T-helper 9 cell (primary cell): ENCODE data around the gene LACRT.

Source experiments
- DNase-seq: peaks from one replicate; pipeline ENCODE4 v3.0.0-alpha.2; 2020

The LACRT gene

DNA sequence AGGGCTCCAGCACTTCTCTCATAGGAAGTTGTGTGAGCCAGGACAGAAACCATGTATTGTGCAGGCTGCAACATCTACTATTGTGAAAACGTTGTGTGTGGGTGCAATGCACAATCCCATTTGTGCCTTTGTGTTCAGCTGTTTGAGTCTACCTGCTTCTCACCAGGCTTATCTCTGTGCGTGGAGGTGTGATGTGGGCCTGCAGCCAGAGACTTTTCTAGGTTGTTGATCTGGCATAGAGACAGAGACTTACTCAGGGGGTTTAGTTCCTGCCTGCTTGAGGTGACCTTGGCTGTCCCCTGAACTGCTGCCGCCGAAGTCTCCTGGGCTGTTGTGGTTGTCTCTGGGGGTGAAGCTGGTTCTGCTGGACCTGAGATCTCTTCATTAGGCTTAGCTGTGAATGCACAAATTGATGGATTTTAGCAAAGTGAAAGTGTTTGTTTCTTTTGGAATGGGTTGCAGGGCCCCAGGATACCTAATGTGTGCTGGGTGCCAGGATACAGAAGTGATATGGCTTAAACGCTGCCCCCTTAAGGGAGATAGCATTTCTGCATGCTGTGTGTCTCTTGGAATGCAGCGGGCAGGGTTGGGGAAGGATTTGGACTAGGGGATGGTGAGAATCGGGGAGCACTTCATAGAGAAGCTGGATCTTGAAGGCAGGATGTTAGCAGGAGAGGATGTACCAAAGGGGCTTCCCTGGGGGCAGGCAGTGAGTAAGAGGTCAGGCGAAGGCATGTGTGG lies 2.5 kb downstream of the LACRT start:
- DNase-seq, result no peak

DNA sequence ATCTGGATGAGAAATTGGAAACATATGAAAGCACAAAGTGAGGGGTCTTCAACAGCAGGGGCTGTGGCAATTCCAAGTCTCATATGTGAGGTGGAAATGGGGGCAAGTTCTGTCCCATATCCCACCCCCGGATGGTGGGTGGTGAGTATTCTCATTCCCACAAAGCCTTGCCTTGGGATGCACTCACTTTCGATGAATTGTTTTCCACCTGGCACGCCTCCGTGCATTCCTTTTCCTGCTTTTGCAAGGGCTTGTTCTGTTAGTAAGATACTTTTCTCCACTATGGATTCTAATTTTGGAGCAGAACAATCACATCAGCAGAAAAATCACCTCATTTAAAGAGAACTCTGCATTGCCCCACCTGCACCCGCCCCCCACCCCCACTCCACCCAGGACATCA lies 3.1 kb downstream of the LACRT start:
- no peak for DNase-seq

DNA sequence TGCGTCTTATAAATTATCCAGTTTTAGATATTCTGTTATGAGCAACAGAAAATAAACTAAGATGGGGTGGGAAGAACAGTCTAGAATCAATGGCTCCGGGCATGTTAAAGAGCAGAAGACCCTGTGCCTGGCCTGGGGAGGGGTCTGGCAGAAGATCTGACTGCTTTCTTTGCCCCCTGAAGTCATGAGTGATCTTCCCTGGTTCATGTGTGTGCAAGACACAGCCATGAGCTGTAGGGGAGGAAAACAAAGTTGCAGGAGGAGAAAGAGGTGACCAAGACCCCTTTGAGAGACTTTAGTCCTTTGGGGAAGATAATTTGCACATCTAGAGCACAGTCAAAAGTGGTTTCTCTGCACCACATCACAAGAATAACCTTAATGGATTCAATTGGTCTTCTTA lies 4.8 kb downstream of the LACRT start:
- no peak for DNase-seq

DNA sequence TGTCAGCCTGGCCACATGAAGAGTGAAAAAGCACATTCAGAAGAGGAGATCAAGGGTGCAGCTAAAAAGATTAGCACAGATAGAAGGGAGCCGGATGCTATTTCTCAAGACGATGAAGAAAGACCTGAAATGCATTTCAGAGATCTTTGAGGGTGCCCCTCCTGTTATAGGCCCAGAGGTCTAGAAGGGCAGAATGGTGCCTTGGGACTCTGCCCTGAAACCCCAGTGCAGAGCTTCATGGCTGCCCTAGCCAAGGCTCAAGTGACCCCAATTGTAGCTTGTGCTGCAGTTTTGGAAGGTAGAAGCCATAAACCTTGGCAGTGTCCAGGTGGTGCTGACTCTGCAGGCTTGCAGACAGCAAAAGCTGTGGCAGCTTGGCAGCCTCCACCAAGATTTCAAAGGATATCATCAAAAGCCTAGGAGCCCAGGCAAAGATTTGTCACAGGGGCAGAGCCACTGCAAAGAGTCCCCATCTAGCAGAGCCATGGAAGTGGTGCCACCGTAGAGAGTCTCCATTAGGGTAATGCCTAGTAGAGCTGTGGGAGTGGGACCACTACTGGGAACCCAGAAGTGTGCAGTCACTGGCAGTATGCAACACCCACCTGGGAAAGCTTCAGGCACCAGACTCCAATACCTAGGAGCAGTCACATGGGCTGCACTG lies 6.4 kb downstream of the LACRT start:
- DNase-seq, result no peak

DNA sequence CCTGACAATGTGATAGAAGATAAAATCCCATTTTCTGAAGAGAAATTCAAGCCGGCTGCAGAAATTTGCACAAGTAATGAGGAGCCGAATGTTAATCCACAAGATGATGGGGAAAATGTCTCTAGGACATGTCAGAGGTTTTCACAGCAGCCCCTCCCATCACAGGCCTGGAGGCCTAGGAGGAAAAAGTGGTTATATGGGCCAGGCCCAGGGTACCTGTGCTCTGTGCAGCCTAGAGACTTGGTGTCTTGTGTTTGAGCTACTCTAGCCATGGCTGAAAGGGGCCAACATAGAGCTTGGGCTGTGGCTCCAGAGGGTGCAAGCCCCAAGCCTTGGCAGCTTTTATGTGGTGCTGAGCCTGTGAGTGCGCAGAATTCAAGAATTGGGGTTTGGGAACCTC lies 7.4 kb downstream of the LACRT start:
- no peak for DNase-seq

DNA sequence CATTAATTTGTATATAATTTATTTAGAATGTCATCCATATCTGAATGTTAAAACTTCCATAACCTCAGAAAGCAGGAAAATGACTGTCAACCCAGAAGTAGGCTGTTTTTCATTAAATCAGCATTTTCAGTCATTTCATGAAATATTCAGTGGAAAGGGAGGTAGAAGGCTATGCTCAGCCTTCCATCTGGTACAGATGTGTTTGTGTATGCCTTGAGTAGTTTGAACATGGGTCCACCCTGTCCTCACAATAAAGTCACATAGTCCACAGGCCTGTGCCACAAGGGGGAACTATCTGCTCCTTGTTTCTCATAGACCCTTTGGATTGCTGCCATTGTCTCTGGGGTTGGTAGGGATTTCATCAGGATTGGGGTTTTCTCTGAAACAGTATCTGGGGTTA lies 9.1 kb downstream of the LACRT start:
- no peak for DNase-seq

DNA sequence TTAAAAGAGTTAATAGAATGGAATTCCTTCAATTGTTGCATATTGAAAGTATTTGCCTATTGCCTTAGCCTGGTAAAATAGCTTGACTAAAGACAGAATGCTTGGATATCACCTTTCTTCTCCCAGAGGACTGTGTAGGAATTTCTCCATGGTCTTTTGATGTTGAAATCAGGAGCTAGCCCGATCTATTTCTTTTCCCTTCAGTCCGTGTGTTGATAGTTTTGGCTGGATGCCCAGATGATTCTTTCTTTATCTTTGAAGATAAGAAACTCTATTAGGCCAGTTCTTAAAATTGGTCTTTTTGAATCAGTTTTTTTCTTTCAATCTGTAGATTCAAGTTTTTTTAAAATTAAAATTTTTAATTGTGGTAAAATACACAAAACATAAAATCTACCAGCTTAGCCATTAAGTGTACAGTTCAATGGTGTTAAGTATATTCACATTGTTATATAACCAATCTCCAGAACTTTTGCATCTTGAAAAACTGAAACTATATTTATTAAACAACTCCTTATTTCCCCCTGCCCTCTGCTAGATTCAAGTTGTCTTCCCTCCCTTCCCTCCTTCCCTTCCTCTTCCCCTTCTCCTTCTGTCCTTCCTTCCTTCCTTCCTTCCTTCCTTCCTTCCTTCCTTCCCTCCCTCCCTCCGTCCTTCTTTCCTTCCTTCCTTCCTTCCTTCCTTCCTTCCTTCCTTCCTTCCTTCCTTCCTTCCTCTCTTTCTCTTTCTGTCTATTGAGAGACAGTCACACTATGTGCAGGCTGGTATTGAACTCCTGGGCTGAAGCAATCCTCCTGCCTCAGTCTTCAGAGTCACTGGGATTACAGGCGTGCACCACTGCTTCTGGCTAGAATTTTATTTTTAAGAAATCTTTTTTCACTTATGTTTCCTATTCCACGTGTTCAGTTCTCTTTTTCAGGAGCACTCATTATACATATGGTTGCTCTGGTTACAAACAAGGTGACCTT lies 10.1 kb downstream of the LACRT start:
- DNase-seq, result no peak

DNA sequence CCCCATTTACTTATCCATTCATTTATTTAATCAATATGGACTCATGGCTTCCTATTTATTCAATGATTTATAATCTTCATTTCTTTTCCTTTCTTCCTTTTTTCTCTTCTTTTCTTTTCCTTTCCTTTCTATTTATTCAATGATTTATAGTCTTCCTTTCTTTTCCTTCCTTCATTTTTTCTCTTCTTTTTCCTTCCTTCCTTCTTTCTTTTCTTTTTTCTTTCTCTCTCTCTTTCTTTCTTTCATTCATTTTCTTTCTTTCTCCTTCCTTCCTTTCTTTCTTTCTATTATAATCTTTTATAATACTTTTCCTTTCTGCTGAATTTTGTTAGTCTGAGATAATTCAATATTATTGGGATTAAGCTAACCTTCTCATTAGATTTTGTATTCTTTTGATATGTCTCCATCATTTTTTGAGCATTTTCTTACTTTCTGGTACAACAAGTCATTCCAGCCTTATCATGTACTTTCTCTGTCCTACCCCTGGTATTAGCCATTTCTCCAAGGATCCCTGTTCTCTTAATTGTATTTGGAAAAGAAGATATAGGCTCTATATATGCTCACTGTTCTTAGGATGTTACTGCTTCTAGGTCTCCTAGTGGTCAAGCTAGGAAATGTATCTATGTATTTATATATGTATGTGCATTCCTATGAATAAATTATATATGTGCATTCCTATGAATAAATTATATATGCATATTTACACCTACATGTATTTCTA lies 12.1 kb downstream of the LACRT start:
- no peak for DNase-seq

DNA sequence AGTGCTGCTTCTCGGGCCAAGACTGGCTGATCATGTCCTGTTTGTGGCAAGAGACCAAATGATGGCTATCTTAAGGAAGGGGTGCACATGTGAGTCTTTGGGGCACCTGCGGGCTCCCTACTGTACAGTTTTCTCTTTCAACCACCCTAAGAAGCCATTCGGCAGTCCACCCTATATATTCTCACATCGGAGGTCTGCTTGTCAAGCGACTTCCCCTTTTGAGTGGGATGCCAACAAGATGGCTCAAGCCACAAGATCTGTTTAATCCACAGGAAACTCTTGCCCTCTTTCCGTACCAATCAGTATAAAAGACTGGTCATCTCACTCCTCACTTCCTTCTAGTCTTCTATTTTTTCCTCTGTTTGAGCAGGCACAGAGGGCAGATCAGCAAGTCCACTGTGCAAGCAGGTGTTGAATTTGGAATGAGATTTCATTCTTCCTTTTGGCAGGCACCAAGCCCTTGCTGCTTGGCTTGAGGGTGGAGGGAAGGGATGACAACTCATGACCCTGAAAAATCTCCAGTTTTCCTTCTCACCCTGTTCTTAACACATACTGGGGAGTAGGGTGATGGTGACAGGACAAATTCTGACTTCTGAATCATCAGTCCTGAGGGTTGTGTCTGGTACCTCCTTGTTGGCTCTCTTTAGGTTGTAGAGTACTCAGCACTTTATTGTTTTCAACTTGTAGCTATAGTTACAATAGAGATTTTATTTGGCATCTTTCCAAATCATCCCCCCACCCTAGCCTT lies 17.6 kb downstream of the LACRT start:
- no peak for DNase-seq

DNA sequence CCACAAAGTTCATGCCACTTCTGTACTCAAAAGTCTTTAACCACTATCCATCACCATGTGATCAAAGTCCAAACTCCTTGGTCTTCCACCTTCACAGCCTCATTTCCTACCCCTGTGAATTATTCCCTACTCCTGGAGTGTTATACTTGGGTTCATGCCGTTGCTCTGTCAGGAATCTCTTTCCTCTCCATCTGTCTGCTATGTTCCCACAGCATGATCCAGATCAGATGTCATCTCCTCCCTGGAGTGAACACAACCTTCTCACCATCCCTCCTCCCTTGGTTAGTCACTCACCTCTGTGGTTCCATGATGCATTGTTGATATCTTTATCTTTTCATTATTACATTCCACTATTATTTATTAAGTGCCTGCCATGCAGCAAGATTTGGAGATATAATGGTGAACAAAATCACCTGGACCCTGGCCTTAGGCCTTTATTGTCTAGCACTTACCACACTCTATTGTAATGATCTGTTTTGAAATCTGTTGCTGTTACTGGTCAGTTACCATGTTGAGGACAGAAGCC lies 22.4 kb downstream of the LACRT start:
- DNase-seq, result no peak

DNA sequence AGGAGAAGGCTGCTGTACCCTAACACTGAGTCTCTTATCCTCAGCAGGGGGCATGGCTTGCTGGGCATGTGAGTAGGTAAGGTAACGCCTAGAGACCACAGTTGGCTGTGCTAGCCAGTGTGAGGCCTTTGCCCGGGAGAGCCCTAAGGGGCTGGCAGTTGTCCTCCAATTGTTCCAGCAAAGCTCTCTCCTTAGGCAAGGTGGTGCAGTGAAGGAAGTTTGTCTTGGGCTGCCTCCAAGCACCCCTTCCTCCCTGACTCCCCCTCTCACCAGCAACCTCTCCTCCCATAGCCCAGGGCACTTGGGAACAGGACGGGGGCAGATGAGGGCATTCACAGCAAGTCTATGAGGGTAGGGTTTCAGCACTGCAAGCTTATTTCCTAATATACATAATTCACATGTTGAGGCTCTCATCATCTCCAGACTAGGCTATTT lies 23.0 kb downstream of the LACRT start:
- DNase-seq, result no peak

DNA sequence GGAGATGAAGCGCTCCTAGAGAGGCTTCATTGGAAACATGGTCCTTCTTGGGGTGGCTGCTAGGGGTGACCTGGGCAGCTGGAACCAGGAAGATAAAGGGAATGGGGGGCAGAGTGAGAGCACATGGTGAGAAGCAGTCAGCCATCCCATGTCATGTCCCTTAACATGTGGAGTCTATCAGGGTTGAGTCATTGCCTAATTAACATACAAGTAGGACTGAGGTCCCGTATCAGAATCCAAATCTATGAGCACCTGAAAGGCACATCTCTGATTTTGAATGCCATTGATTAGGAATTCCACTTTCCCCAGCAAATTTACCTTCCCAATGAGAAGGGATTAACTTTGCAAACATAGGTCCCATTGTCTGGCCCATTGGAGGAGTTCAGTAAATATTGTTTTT lies 25.9 kb downstream of the LACRT start:
- no peak for DNase-seq

DNA sequence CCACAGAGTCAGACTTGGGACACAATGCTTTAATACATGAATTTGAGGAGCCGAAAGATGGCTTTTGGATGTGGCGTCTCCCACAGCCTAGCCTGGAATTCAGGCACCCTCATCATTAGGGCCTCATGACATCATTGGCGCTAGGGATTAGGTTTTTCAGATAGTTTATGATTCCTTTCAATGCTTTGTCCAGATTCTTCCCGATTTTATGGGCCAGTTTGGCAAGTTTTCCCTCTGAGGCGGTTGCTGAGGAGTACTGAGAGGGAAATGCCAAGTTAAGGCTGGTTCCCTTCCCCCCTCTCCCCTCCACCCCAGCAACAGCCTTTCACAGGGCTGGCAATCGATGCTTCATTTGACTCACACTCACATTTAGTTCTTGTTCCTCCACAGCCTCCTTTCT lies 26.5 kb downstream of the LACRT start:
- DNase-seq, result no peak

DNA sequence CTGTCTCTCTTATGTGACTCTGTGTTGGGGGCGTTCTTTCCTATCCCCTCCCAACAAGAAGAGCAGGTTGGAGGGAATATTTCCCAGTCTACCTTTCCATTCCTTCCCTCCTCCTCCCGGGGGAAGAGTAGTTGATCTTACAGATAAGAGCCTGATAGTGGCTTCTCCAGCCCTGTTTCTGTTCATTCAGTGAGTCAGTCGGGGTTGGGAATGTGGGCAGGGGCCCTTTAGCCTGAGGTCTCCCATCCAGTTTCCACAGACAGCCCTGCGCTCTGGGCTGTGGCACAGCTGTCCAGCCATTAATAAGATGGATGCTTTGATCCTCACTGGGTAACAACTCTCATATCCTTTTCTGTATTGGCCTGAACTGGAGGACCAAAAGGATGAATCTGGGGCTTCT lies 28.1 kb downstream of the LACRT start:
- DNase-seq, result no peak

DNA sequence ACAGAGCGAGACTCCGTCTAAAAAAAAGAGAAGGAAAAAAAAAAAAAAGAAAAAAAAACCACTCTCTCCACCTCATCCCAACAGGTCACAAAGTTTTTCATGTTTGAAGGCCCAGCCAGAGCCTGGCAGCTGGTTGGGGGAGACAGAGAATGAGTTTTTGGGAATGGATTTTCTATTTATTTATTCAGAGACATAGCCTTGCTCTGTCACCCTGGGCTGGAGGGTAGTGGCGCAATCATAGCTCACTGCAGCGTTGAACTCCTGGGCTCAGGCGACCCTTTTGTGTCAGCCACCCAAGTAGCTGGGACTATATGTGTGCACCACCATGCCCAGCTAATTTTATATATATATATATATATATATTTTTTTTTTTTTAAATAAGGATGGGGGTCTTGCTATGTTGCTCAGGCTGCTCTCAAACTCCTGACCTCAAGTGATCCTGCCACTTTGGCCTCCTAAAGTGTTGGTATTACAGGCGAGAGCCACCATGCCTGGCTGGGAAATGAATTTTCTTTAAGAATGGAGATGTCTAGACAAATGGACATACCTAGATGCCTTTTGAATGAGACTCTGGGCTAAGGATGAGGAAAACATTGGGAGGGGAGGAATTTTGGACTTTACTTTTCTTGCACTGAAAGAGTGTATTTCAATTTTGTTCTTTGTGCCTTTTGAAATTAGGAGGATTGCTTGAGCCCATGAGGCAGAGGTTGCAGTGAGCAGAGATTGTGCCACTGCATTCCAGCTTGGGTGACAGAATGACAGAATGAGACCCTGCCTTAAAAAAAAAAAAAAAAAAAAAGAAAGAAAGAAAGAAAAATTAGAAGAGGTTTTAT lies 29.3 kb downstream of the LACRT start:
- DNase-seq, result no peak

DNA sequence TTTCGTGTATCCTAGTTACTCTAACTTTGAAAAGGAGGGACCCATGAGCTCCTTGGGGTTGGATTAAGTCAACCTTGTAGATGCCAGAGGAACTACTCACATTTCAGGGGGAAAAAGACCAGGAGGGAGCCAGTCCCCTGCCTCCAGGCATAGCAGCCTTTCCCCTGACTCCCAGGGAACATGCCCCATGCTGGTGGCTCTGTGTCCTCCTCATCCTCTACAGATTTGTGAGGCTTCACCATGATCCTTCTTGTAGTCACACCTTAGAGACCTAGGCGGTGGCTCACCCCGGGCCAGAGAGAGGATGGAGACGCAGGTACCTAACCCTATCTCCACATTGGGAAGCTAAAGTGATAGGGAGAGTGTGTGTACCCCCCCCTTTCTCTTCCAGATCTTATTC lies 30.3 kb downstream of the LACRT start:
- DNase-seq, result no peak

DNA sequence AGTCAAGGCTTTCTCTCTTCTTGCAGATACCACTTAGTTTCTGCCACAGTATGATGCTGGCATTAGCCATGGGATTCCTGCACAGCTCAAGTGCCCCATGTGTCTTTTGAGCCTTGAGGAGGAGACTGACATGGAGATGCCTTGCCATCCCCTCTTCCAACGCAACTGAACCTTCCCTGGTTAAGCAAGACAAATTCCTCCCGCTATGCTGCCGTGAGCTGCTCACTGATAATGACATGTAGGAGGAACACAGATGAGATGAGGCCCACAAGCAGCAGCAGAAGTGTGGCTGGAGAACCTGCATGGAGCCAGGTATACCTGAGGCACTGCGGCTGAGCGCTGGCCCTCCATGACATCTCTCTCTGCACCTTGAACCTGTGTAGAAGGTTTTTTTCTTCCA lies 30.8 kb downstream of the LACRT start:
- DNase-seq, result no peak

DNA sequence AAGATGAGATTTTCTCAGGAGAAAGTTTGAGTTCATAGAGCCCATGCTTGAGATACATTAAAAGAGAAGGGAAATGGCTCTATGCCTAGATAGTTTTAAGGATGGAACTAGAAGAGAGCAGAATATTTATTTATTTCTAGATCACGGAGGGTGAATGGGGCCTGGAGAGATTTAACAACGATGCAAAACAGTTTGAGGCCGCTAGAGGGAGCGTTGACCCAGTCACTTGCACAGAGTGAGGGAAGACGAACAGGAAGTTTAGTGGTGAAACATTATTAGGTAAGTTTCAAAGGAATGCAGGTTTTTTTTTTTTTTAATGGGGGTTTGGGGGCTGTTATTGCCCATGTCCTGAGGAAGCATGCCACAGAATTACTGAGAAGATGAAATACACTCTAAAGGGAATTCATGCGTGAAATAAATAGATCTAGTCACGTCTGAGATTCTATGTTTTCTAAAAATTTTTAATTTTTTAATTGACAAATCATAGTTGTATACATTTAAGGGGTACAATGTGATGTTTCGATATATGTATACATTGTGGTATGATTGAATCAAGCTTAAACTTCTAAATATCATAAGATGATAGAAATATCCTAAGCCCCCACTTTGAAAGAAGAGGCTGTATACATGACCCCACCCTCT lies 31.4 kb downstream of the LACRT start:
- DNase-seq, result peak; percentile 43

DNA sequence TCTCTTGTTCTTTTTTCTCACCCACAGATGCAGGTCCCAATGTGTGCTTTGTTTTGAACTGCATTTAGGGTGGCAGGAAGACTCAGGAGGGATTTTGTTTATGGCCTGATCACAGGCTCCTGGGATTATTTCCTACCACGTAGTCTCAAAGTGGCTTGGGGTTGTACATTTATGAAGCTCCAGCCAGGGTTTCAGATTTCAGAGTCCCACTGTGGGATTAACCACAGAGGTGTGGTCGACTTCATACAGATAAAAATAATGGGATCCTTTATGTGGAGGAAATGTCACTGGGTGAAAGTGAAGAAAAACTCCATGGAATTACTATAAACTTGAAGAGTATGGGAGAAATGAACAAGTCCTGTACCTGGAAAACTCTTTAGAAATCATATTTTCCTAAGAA lies 32.0 kb downstream of the LACRT start:
- DNase-seq, result no peak

DNA sequence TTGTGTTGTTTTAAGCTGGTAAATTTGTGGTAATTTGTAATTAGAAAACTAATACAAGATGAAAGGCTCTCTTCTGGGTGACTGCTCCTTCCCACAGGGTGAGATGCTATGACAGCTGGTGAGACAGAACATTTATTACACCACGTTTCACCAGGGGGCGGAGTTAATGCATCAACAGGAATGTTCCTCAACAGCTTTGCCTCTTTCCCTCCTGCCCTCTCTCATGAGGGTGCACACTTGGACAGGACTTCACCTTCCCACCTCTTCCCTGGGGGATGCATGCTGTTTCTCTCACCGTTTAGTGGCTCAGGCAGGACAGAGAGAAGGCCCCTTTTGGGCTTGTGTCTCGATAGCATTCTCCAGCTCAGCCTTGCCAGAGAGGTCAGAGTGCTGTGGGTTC lies 32.9 kb downstream of the LACRT start:
- no peak for DNase-seq
